ENCODE results near the gene LMO7.

Gene LMO7

DNA sequence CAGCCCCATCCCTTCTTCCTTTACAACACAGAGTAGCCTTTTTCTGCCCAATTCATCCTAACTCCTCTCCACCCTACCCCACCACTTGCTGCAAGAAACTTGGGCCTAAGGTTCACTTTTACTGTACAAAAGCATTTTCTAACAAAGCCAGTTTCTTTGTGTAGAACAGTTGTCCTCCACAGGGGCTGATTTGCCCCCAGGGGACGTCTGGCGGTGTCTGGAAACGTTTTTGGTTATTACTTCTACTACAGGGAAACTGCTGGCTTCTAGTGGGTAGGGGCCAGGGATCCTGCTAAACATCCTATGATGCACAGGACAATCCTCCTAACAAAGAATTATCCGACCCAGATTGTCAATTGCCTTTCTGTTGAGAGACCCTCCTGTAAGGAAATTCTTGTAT is 7.3 kb upstream of the LMO7 start:
- DNase-seq (ENCODE audit: insufficient read length) (no peak), FAIRE-seq (no peak)
- TF ChIP-seq POLR2A (IDR thresholded peaks at IDR 0.05; ENCODE audit: low read depth, low read length) (no peak), TAF1 (IDR thresholded peaks at IDR 0.05; ENCODE audit: borderline replicate concordance, low read depth, low read length) (no peak), POLR2AphosphoS5 (IDR thresholded peaks at IDR 0.05; ENCODE audit: low read depth, low read length) (no peak)

DNA sequence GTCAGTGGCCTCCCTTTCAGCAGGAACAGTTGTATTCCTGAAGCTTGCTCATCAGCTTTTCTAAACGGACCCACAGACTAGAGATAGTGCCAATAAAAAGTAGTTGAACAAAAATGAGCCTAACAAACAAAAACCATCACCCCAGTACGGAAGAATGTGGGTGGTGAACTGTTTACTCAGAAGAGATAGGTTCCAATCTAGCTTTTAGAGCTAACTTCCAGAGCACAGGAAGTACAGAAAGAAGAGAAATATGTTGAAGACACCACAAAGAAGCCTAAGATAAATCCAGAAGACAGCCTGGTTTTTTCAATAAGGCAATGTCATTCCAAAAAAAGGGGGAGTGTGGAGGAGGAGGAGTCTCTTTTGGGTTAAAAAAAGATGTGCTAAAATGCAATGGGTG is 2.8 kb upstream of the LMO7 start:
- DNase-seq (ENCODE audit: insufficient read length) (no peak), FAIRE-seq (no peak)

DNA sequence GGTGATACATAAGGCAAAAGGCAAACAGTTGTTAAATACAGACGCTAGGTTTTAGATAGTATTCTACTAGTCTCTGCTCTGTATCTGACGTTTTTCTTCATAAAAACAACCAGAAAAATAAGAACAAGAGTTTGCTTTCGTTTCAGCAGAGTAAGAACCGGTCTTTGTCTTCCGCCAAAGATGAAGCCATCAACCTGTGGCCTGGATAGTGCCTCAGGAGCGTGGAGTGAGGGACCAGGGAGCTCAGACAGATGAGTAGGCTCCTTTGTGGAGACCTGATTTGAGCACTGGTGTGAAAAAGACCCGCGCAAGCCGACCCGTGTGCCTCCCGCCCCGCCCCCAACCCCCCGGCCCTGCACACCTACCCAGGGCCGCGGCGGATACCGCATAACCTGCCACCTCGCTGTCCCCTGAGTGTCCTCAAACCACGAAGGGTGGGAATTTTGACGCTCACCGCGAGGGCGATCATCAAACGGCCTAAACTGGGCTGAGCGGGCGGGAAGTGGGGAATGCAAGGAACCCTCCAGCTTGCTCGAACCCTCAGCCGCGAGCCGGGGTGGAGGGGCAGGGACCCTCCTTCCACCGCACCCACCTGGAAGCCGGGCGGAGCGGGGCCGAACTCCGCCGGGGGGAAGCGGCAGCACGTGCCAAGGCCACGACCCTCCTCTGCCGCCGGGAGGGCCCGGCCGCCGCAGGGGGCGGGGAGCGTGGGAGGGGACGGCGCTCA is 866 bp upstream of the LMO7 start:
- TF ChIP-seq TAF1 (IDR thresholded peaks at IDR 0.05; ENCODE audit: borderline replicate concordance, low read depth, low read length): no peak
- TF ChIP-seq POLR2A (IDR thresholded peaks at IDR 0.05; ENCODE audit: low read depth, low read length): no peak
- TF ChIP-seq POLR2AphosphoS5 (IDR thresholded peaks at IDR 0.05; ENCODE audit: low read depth, low read length): no peak
- DNase-seq (ENCODE audit: insufficient read length): no peak
- no peak for FAIRE-seq

More for the DNA sequence above, 2.8 kb upstream of the LMO7 start:
- no peak for TF ChIP-seq POLR2AphosphoS5 (IDR thresholded peaks at IDR 0.05; ENCODE audit: low read depth, low read length)
- no peak for TF ChIP-seq TAF1 (IDR thresholded peaks at IDR 0.05; ENCODE audit: borderline replicate concordance, low read depth, low read length)

DNA sequence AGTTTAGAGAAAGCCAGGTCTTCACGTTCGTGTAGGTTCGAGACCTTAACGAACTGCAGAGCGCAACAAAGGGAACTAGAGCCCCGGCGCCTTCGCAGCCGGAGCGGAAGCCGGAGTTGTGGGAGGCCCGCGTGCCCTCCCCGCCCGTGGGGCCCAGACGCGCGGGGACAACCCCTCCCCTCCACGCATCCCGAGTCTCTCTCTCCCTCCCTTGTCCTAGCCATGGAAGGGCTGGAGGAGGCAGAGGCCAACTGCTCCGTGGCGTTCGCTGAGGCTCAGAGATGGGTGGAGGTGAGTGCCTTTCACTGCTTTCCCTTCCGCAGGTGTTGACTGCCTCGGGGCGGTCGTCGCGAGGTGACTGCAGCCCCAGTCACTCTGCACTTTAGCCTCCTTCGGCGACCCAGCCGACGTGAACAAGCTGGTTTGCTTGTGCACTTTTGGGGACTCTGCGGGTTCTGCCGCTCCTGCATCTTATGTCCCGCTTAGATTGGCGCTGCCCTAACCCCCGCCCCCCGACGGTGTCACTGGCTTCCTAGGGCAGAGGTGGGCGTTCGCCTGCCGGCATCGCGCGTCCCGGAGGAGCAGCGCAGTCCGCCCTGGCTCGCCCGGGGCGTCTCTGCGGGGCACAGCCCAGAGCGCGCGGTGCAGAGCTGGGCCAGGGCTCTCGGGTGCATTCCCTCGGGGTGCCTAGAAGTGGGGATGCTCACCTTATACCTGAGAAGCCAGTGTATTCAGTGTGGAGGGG is 478 bp downstream of the LMO7 start:
- FAIRE-seq: no peak

DNA sequence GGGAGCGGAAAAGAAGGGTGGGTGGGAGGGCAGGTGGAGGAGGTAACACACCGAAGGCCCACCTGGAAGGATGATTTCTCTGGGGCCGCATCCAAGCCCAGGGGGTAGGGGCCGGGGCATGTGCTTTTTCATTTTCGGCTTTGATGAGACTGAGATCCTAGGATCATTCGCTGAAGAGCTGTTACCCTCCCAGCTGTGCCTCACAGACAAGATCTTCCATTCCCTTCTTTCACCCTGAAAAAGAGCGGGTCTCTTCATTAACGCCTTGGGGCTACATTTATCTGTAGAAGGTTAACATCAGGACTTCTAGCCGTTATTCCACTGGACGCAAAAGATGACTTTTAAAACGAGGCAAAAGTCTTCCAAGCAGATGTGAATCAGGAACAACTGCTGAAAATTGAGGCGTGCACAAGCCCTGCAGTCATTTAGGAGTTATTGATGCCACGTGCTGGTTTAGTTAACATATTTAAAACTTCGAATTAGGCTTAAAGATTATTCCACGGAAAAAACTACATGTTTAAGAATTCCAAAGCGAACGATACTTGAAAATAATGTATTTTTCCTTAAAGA is 1.1 kb downstream of the LMO7 start:
- DNase-seq (ENCODE audit: insufficient read length) (no peak), FAIRE-seq (no peak)
- TF ChIP-seq POLR2AphosphoS5 (IDR thresholded peaks at IDR 0.05; ENCODE audit: low read depth, low read length) (no peak), TAF1 (IDR thresholded peaks at IDR 0.05; ENCODE audit: borderline replicate concordance, low read depth, low read length) (no peak), POLR2A (IDR thresholded peaks at IDR 0.05; ENCODE audit: low read depth, low read length) (no peak)

More for the DNA sequence above, 478 bp downstream of the LMO7 start:
- peak; percentile 48 for DNase-seq (ENCODE audit: insufficient read length)
- no peak for TF ChIP-seq POLR2AphosphoS5 (IDR thresholded peaks at IDR 0.05; ENCODE audit: low read depth, low read length)
- no peak for TF ChIP-seq POLR2A (IDR thresholded peaks at IDR 0.05; ENCODE audit: low read depth, low read length)
- TF ChIP-seq TAF1 (IDR thresholded peaks at IDR 0.05; ENCODE audit: borderline replicate concordance, low read depth, low read length): 0 out of 2 replicates have a peak, but pooled peaks have one; percentile 10

DNA sequence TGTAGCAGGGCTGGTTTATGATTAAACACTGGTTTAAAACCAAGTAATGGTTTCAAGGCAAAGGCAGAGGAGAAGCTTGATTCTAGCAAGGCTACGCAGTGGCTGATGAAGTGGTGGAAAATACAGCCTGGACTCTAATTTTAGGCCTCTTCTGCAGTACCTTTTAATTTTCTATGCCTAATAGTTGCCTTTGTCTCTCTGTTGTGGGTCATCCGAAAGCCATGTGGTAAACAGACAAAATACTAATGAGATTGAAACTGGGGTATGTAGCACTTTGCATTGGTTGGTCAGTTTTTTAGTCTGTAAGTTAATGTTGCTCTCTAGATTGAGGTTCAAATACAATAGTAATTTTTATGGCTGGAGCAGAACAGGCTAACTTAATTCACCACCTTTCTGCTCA is 3.3 kb downstream of the LMO7 start:
- no peak for FAIRE-seq
- no peak for DNase-seq (ENCODE audit: insufficient read length)
- TF ChIP-seq TAF1 (IDR thresholded peaks at IDR 0.05; ENCODE audit: borderline replicate concordance, low read depth, low read length) (no peak), POLR2A (IDR thresholded peaks at IDR 0.05; ENCODE audit: low read depth, low read length) (no peak), POLR2AphosphoS5 (IDR thresholded peaks at IDR 0.05; ENCODE audit: low read depth, low read length) (no peak)

DNA sequence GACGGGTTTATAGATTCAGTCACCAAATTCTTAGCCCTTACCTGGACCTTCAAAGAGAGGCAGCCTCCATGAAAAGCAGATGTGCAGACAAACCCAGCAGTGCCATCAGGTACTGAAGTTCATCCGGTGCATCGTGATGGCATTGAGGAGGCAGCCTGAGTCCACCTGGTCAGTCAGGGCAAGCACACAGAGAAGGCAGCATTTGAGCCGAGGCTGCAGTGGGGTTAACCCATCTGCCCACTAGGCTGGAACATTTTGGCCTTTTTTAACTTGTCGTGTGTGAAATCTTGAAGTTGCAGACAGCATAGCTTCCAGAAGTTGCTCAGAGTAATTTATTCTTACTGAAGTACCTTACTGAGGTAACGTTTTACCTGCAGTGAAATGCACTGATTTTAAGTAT is 4.9 kb downstream of the LMO7 start:
- no peak for DNase-seq (ENCODE audit: insufficient read length)
- no peak for FAIRE-seq

DNA sequence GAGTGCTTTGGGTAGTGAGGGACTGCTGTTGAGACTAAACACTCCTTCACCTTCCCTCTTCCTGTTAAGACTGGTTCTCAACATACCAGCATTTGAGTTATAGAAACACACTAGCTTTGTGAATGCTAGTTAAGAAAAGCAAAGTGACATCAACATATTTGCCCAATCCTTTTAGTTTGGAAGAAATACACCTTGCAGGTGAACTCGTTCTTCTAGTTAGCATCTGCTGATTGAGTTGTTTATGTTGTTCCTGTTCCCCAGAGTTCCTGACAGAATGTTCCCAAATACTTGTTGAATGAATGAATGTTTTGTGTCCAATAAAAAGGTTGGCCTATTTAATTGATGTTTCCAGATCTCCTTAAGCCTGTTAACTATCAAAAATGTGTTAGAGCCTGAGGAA is 7.1 kb downstream of the LMO7 start:
- FAIRE-seq: no peak
- no peak for DNase-seq (ENCODE audit: insufficient read length)
- no peak for TF ChIP-seq POLR2A (IDR thresholded peaks at IDR 0.05; ENCODE audit: low read depth, low read length)
- TF ChIP-seq TAF1 (IDR thresholded peaks at IDR 0.05; ENCODE audit: borderline replicate concordance, low read depth, low read length): no peak
- TF ChIP-seq POLR2AphosphoS5 (IDR thresholded peaks at IDR 0.05; ENCODE audit: low read depth, low read length): no peak

More for the DNA sequence above, 4.9 kb downstream of the LMO7 start:
- TF ChIP-seq POLR2A (IDR thresholded peaks at IDR 0.05; ENCODE audit: low read depth, low read length) (no peak), TAF1 (IDR thresholded peaks at IDR 0.05; ENCODE audit: borderline replicate concordance, low read depth, low read length) (no peak), POLR2AphosphoS5 (IDR thresholded peaks at IDR 0.05; ENCODE audit: low read depth, low read length) (no peak)

DNA sequence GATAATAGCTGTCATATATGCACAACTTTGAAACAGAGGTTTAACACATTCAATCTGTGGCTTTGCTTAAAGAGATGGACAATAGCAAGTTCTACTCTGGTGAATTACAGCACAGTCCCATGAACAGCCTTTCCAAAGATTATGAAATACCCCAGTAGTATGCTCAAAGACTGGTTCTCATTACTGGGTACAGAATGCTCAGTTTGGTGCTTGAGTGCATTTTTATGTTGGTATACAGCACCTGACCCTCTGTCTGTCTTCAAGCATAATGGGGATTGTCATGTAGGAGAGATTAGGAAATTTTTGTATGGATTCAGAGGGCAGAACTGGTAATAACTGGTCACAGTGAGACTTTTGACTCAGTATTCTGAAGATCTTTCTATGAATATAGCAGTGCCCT is 7.6 kb downstream of the LMO7 start:
- DNase-seq (ENCODE audit: insufficient read length) (no peak), FAIRE-seq (no peak)

DNA sequence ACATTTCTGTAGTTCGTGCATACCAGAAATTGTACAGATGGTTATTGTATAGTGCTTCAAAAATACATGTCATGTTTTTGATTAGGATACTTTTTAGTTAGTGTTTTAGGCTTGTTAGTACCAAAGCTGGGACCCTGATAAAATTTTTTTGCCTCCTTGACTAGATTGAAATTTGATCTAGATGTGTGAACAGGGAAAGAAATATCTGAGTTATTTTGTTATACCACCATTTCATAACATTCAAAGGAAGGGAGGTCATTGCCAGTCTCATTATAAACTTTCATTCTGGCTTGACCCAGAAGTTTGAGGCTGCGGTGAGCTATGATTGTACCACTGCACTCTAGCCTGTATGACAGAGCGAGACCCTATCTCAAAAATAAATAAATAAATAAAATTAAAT is 9.0 kb downstream of the LMO7 start:
- TF ChIP-seq TAF1 (IDR thresholded peaks at IDR 0.05; ENCODE audit: borderline replicate concordance, low read depth, low read length) (no peak), POLR2AphosphoS5 (IDR thresholded peaks at IDR 0.05; ENCODE audit: low read depth, low read length) (no peak), POLR2A (IDR thresholded peaks at IDR 0.05; ENCODE audit: low read depth, low read length) (no peak)
- FAIRE-seq: no peak
- no peak for DNase-seq (ENCODE audit: insufficient read length)

More for the DNA sequence above, 7.6 kb downstream of the LMO7 start:
- TF ChIP-seq POLR2AphosphoS5 (IDR thresholded peaks at IDR 0.05; ENCODE audit: low read depth, low read length): no peak
- no peak for TF ChIP-seq TAF1 (IDR thresholded peaks at IDR 0.05; ENCODE audit: borderline replicate concordance, low read depth, low read length)
- no peak for TF ChIP-seq POLR2A (IDR thresholded peaks at IDR 0.05; ENCODE audit: low read depth, low read length)

DNA sequence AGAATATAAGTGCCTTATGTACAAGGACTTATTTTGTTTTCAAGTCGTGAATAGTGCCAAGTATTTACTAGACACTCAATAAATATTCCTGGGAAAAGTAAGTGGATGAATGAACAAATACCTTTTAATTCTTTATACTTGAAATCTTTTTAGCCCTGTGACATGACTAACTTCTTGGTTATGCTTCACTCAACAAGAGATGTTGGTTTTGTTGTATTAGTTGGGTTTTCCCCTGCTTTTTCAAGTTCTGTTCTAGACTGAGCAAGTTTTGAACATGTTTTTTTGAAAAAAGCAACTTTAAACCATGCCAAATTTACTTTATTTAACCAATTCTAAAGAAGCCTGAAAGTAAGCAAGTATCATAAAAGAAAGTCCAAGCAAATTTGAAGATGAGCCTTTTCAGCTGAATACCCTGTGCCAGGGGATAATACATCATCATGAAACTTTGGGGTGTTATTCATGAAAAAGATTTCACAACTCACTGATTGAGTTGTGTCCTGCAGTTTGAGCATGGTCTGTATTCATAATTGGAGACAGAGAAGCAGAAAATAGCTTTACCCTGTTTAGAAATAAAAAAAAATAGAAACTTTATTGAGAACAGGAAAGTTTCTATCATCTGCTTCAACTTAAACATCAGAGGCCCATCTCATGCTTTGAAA is 11.1 kb downstream of the LMO7 start:
- peak; percentile 84 for FAIRE-seq

More for the DNA sequence above, 11.1 kb downstream of the LMO7 start:
- DNase-seq (ENCODE audit: insufficient read length): no peak
- TF ChIP-seq POLR2AphosphoS5 (IDR thresholded peaks at IDR 0.05; ENCODE audit: low read depth, low read length): no peak
- no peak for TF ChIP-seq TAF1 (IDR thresholded peaks at IDR 0.05; ENCODE audit: borderline replicate concordance, low read depth, low read length)
- TF ChIP-seq POLR2A (IDR thresholded peaks at IDR 0.05; ENCODE audit: low read depth, low read length): no peak

All from GM12892 (cell line).